K562 (cell line): Measurements from ENCODE around the gene ERVV-1. TPM values are rescaled to one million over a fixed set of nuclear protein-coding genes. Genes with fewer than 3 reads are reported as not detected.

Experiments used
- EGR1 ChIP-seq: fragments of 450-650 bp; conservative IDR thresholded peaks from 2 replicates; pipeline ENCODE4 v1.6.1; 2017; ENCODE audit warnings: mild to moderate bottlenecking
- ELF4 ChIP-seq: fragments of 450-650 bp; formaldehyde crosslinking; IDR thresholded peaks from 2 replicates; pipeline ENCODE4 v1.4.0; 2022; ENCODE audit warnings: missing genetic modification characterization
- HBP1 ChIP-seq: fragments of 450-650 bp; formaldehyde crosslinking; IDR thresholded peaks from 2 replicates; pipeline ENCODE4 v1.4.0; 2022; ENCODE audit warnings: missing genetic modification characterization
- HNRNPL ChIP-seq: fragments of 200-400 bp; formaldehyde crosslinking; IDR thresholded peaks from 2 replicates; pipeline ENCODE4 v1.6.1; 2017; ENCODE audit warnings: low read depth, mild to moderate bottlenecking, low read length
- ILF3 ChIP-seq: fragments of 450-650 bp; IDR thresholded peaks from 2 replicates; pipeline ENCODE4 v1.6.1; 2018; ENCODE audit warnings: antibody characterized with exemption, mild to moderate bottlenecking, moderate library complexity, borderline replicate concordance
- NR2C1 ChIP-seq, 2 experiments: fragments of 450-650 bp; IDR thresholded peaks; 2 replicates each; pipeline ENCODE4 v1.6.1; 2017; ENCODE audit warnings: mild to moderate bottlenecking in 2 of 2, antibody characterized with exemption in 1 of 2, inconsistent platforms in 1 of 2, missing compliant biosample characterization in 1 of 2, missing genetic modification characterization in 1 of 2
- RBM17 ChIP-seq: fragments of 200-400 bp; formaldehyde crosslinking; IDR thresholded peaks from 2 replicates; pipeline ENCODE4 v1.6.1; 2017; ENCODE audit warnings: low read depth, mild to moderate bottlenecking, low read length, borderline replicate concordance
- RHOXF2B ChIP-seq: fragments of 250-450 bp; sonication (Bioruptor Pico); conservative IDR thresholded peaks from 2 replicates; pipeline ENCODE4 v1.5.1; 2021
- RNF219 ChIP-seq: fragments of 250-450 bp; sonication (Bioruptor Pico); IDR thresholded peaks from 2 replicates; pipeline ENCODE4 v1.5.0; 2022; ENCODE audit warnings: mild to moderate bottlenecking
- ZBTB49 ChIP-seq: sonication (generic); formaldehyde crosslinking; IDR thresholded peaks from 2 replicates; pipeline ENCODE4 v1.8.0; 2022; ENCODE audit warnings: missing genetic modification reagents, mild to moderate bottlenecking, borderline replicate concordance
- ZNF134 ChIP-seq: fragments of 250-450 bp; sonication (Bioruptor Pico); conservative IDR thresholded peaks from 2 replicates; pipeline ENCODE4 v1.4.0; 2020
- ZNF717 ChIP-seq: fragments of 250-450 bp; sonication (Bioruptor Pico); IDR thresholded peaks from 2 replicates; pipeline ENCODE4 v1.5.0; 2021
- polyA plus RNA-seq, 8 experiments: library from polyadenylated mRNA; depleted of rRNA in 4 of 8; stranded (reverse) in 5 of 8; unstranded in 3 of 8; fragments of >200 nt; fragmentation: Nextera tagmentation in 2 of 8; fragmentation: Illumina TruSeq in 1 of 8; extraction: Ambion mirVana in 2 of 8; extraction: Trizol in 1 of 8; gene quantifications; 2 replicates each; pipeline versions ENCODE4 v1.2.1 to v1.2.3, GENCODE V29; 2011 to 2014; ENCODE audit warnings: inconsistent platforms in 1 of 8, missing spikeins in 1 of 8
- total RNA-seq, 7 experiments: library from RNA; depleted of rRNA in 6 of 7; stranded (reverse); fragments of >200 nt in 6 of 7; fragmentation: Illumina TruSeq in 2 of 7; extraction: Trizol in 2 of 7; gene quantifications; 2 replicates each; pipeline versions ENCODE4 v1.2.1 to v1.2.3, GENCODE V29; 2011 to 2021; ENCODE audit warnings: low replicate concordance in 1 of 7
- TF ChIP-seq, protein P1 (sequence below), 2 experiments: IDR thresholded peaks; 2 replicates each; pipeline ENCODE4 v1.6.1; 2011; ENCODE audit warnings: borderline replicate concordance in 1 of 2, control low read depth in 1 of 2, low read depth in 1 of 2, low read length in 1 of 2, mild to moderate bottlenecking in 1 of 2, mixed read lengths in 1 of 2, moderate library complexity in 1 of 2; ENCODE audit not compliant: insufficient read depth in 1 of 2, insufficient read length in 1 of 2, poor library complexity in 1 of 2, severe bottlenecking in 1 of 2; ENCODE audit errors: extremely low read depth in 1 of 2
- TF ChIP-seq, protein P2 (sequence below): fragments of 450-650 bp; IDR thresholded peaks from 2 replicates; pipeline ENCODE4 v1.6.1; 2017; ENCODE audit warnings: antibody characterized with exemption, mild to moderate bottlenecking

The ERVV-1 gene
- total and polyA plus RNA-seq, 9 of the 15 experiments (the other 6 are each of a cell fraction or from before 2014, with no cell fraction given): 0.08 TPM; not detected in 8

- TF ChIP-seq ZBTB49 (CRISPR knock-in tag) (no peak), RHOXF2B (CRISPR knock-in tag) (no peak), HBP1 (CRISPR knock-in tag) (no peak), EGR1 (0 out of 2 replicates have a peak, but pooled peaks have one; percentile 26), ELF4 (CRISPR knock-in tag) (no peak), NR2C1 (IDR thresholded peaks at IDR 0.05) (no peak), NR2C1 (tag; IDR thresholded peaks at IDR 0.05) (no peak), ZNF717 (no peak), RBM17 (no peak), ZNF134 (CRISPR knock-in tag) (no peak), RNF219 (CRISPR knock-in tag) (no peak), ILF3 (no peak), HNRNPL (no peak)
- TF ChIP-seq, protein P1, sequence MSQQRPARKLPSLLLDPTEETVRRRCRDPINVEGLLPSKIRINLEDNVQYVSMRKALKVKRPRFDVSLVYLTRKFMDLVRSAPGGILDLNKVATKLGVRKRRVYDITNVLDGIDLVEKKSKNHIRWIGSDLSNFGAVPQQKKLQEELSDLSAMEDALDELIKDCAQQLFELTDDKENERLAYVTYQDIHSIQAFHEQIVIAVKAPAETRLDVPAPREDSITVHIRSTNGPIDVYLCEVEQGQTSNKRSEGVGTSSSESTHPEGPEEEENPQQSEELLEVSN (IDR thresholded peaks at IDR 0.05; ENCODE audit: borderline replicate concordance in 1 of 2, extremely low read depth in 1 of 2, insufficient read depth in 1 of 2, insufficient read length in 1 of 2, low read depth in 1 of 2, low read length in 1 of 2, poor library complexity in 1 of 2, severe bottlenecking in 1 of 2): peak in 1 of 2 experiments; percentile 8
- TF ChIP-seq, protein P2, sequence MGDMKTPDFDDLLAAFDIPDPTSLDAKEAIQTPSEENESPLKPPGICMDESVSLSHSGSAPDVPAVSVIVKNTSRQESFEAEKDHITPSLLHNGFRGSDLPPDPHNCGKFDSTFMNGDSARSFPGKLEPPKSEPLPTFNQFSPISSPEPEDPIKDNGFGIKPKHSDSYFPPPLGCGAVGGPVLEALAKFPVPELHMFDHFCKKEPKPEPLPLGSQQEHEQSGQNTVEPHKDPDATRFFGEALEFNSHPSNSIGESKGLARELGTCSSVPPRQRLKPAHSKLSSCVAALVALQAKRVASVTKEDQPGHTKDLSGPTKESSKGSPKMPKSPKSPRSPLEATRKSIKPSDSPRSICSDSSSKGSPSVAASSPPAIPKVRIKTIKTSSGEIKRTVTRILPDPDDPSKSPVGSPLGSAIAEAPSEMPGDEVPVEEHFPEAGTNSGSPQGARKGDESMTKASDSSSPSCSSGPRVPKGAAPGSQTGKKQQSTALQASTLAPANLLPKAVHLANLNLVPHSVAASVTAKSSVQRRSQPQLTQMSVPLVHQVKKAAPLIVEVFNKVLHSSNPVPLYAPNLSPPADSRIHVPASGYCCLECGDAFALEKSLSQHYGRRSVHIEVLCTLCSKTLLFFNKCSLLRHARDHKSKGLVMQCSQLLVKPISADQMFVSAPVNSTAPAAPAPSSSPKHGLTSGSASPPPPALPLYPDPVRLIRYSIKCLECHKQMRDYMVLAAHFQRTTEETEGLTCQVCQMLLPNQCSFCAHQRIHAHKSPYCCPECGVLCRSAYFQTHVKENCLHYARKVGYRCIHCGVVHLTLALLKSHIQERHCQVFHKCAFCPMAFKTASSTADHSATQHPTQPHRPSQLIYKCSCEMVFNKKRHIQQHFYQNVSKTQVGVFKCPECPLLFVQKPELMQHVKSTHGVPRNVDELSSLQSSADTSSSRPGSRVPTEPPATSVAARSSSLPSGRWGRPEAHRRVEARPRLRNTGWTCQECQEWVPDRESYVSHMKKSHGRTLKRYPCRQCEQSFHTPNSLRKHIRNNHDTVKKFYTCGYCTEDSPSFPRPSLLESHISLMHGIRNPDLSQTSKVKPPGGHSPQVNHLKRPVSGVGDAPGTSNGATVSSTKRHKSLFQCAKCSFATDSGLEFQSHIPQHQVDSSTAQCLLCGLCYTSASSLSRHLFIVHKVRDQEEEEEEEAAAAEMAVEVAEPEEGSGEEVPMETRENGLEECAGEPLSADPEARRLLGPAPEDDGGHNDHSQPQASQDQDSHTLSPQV: no peak
Measured at GRCh38 chr19:52993342-52994178, 20.2 kb upstream of the ERVV-1 start (continued).
